ENCODE measurements around the gene GNPTAB. TPM values are rescaled to one million over a fixed set of nuclear protein-coding genes. Genes with fewer than 3 reads are reported as not detected.

GNPTAB gene
- total RNA-seq, 1 donor from 2014 or later, result 43.7 TPM

GRCh38 chr12:101795786-101796185 is 35.0 kb downstream of the GNPTAB start:
- no peak overlapping the region for H3K27ac Mint-ChIP-seq (ENCODE audit: unreplicated experiment)

GRCh38 chr12:101795013-101795412 is 35.7 kb downstream of the GNPTAB start:
- no peak for DNase-seq (ENCODE audit: low read depth)
- no peaks in the 10 kb centered on the region for H3K9me3 ChIP-seq (ENCODE audit: insufficient read depth, low read depth, low read length)
- Mint-ChIP-seq H3K4me1 (ENCODE audit: low read depth, unreplicated experiment) (peaks cover 10% of the 10 kb centered on the region), H3K36me3 (ENCODE audit: low read depth, unreplicated experiment) (no peaks in the 10 kb centered on the region), H3K9me3 (ENCODE audit: unreplicated experiment) (no peaks in the 10 kb centered on the region), H3K27ac (ENCODE audit: unreplicated experiment) (no peak overlapping the region), H3K27me3 (ENCODE audit: low read depth, unreplicated experiment) (no peaks in the 10 kb centered on the region), H3K4me3 (ENCODE audit: unreplicated experiment) (no peak overlapping the region)
- no peak overlapping the region for H3K4me3 ChIP-seq (ENCODE audit: insufficient read depth, low read depth, low read length)
- TF ChIP-seq EZH2 (IDR thresholded peaks at IDR 0.05; ENCODE audit: insufficient read depth, low read length) (no peak), CTCF (IDR thresholded peaks at IDR 0.05; ENCODE audit: insufficient read depth, low read depth, low read length) (no peak)
- no peaks in the 10 kb centered on the region for H3K79me2 ChIP-seq (ENCODE audit: insufficient read depth, low read length)
- no peak overlapping the region for H3K9ac ChIP-seq (ENCODE audit: low read length)
- no peaks in the 10 kb centered on the region for H3K36me3 ChIP-seq (ENCODE audit: insufficient read depth, low read length)
- H3K27me3 ChIP-seq (ENCODE audit: insufficient read depth, low read length), result no peaks in the 10 kb centered on the region
- H3K4me2 ChIP-seq (ENCODE audit: low read length), result no peak overlapping the region
- no peak overlapping the region for H3K27ac ChIP-seq (ENCODE audit: low read depth, low read length)
- peaks cover 8% of the 10 kb centered on the region for H4K20me1 ChIP-seq (ENCODE audit: insufficient read depth, low read length)
- H2AFZ ChIP-seq (ENCODE audit: low read depth, low read length), result no peak overlapping the region
- no peak for FAIRE-seq
- H3K4me1 ChIP-seq (ENCODE audit: insufficient read depth, low read length), result peaks cover 4% of the 10 kb centered on the region

More at GRCh38 chr12:101795786-101796185, 35.0 kb downstream of the GNPTAB start:
- Histone ChIP-seq H3K4me1 (ENCODE audit: insufficient read depth, low read length) (peaks cover 4% of the 10 kb centered on the region), H2AFZ (ENCODE audit: low read depth, low read length) (no peak overlapping the region), H3K36me3 (ENCODE audit: insufficient read depth, low read length) (no peaks in the 10 kb centered on the region), H3K79me2 (ENCODE audit: insufficient read depth, low read length) (no peaks in the 10 kb centered on the region), H3K27ac (ENCODE audit: low read depth, low read length) (no peak overlapping the region), H3K9me3 (ENCODE audit: insufficient read depth, low read depth, low read length) (no peaks in the 10 kb centered on the region), H3K4me2 (ENCODE audit: low read length) (no peak overlapping the region), H4K20me1 (ENCODE audit: insufficient read depth, low read length) (peaks cover 8% of the 10 kb centered on the region), H3K9ac (ENCODE audit: low read length) (no peak overlapping the region), H3K4me3 (ENCODE audit: insufficient read depth, low read depth, low read length) (no peak overlapping the region), H3K27me3 (ENCODE audit: insufficient read depth, low read length) (no peaks in the 10 kb centered on the region)
- Mint-ChIP-seq H3K4me1 (ENCODE audit: low read depth, unreplicated experiment) (peaks cover 10% of the 10 kb centered on the region), H3K9me3 (ENCODE audit: unreplicated experiment) (no peaks in the 10 kb centered on the region), H3K4me3 (ENCODE audit: unreplicated experiment) (no peak overlapping the region), H3K27me3 (ENCODE audit: low read depth, unreplicated experiment) (no peaks in the 10 kb centered on the region), H3K36me3 (ENCODE audit: low read depth, unreplicated experiment) (no peaks in the 10 kb centered on the region)
- no peak for FAIRE-seq
- TF ChIP-seq CTCF (IDR thresholded peaks at IDR 0.05; ENCODE audit: insufficient read depth, low read depth, low read length), result no peak
- no peak for TF ChIP-seq EZH2 (IDR thresholded peaks at IDR 0.05; ENCODE audit: insufficient read depth, low read length)
- DNase-seq (ENCODE audit: low read depth), result no peak

- Histone ChIP-seq H3K4me2 (ENCODE audit: low read length) (no peak overlapping the region), H3K4me1 (ENCODE audit: insufficient read depth, low read length) (peaks cover 4% of the 10 kb centered on the region), H2AFZ (ENCODE audit: low read depth, low read length) (no peak overlapping the region), H3K9me3 (ENCODE audit: insufficient read depth, low read depth, low read length) (no peaks in the 10 kb centered on the region), H4K20me1 (ENCODE audit: insufficient read depth, low read length) (peaks cover 8% of the 10 kb centered on the region), H3K79me2 (ENCODE audit: insufficient read depth, low read length) (no peaks in the 10 kb centered on the region), H3K4me3 (ENCODE audit: insufficient read depth, low read depth, low read length) (no peak overlapping the region), H3K27me3 (ENCODE audit: insufficient read depth, low read length) (no peaks in the 10 kb centered on the region), H3K27ac (ENCODE audit: low read depth, low read length) (no peak overlapping the region), H3K9ac (ENCODE audit: low read length) (no peak overlapping the region), H3K36me3 (ENCODE audit: insufficient read depth, low read length) (no peaks in the 10 kb centered on the region)
- Mint-ChIP-seq H3K27me3 (ENCODE audit: low read depth, unreplicated experiment) (no peaks in the 10 kb centered on the region), H3K27ac (ENCODE audit: unreplicated experiment) (no peak overlapping the region), H3K4me1 (ENCODE audit: low read depth, unreplicated experiment) (peaks cover 10% of the 10 kb centered on the region), H3K9me3 (ENCODE audit: unreplicated experiment) (no peaks in the 10 kb centered on the region), H3K36me3 (ENCODE audit: low read depth, unreplicated experiment) (peaks cover 3% of the 10 kb centered on the region), H3K4me3 (ENCODE audit: unreplicated experiment) (no peak overlapping the region)
- FAIRE-seq, result no peak
- no peak for TF ChIP-seq CTCF (IDR thresholded peaks at IDR 0.05; ENCODE audit: insufficient read depth, low read depth, low read length)
- no peak for TF ChIP-seq EZH2 (IDR thresholded peaks at IDR 0.05; ENCODE audit: insufficient read depth, low read length)
- no peak for DNase-seq (ENCODE audit: low read depth)
Measured at GRCh38 chr12:101794574-101794973, 36.2 kb downstream of the GNPTAB start.

Measured in astrocyte (in vitro differentiated cells and primary cell).